Small intestine (tissue), 7 donors: Measurements from ENCODE around the gene IFT20. TPM values are rescaled to one million over a fixed set of nuclear protein-coding genes. Genes with fewer than 3 reads are reported as not detected.

ENCODE experiments used
- DNase-seq, 2 donors: peaks; one replicate each; pipeline versions ENCODE4 v3.0.0 to v3.0.0-alpha.2; 2013
- FAIRE-seq: peaks from 2 replicates; lab custom pipeline; 2012; peaks lifted over from hg19 to GRCh38; lab: Jason Lieb, UNC
- H3K27ac ChIP-seq, 3 donors: one replicate each; pipeline ENCODE4 v1.5.1; 2013; ENCODE audit warnings: low read length in 2 of 3, mild to moderate bottlenecking in 2 of 3, control low read depth in 1 of 3, inconsistent platforms in 1 of 3, low read depth in 1 of 3, moderate library complexity in 1 of 3
- H3K27me3 ChIP-seq, 3 donors: one replicate each; pipeline ENCODE4 v1.6.1; 2013; ENCODE audit warnings: low read length in 3 of 3, inconsistent platforms in 1 of 3; ENCODE audit not compliant: control insufficient read depth in 3 of 3, insufficient read depth in 3 of 3
- H3K36me3 ChIP-seq, 3 donors: one replicate each; pipeline ENCODE4 v1.6.1; 2013; ENCODE audit warnings: low read length in 3 of 3, inconsistent platforms in 1 of 3, low read depth in 1 of 3, mild to moderate bottlenecking in 1 of 3, moderate library complexity in 1 of 3; ENCODE audit not compliant: control insufficient read depth in 3 of 3, insufficient read depth in 2 of 3
- H3K4me1 ChIP-seq, 3 donors: one replicate each; pipeline ENCODE4 v1.6.1; 2013; ENCODE audit warnings: low read length in 2 of 3, inconsistent platforms in 1 of 3, low read depth in 1 of 3, mild to moderate bottlenecking in 1 of 3, moderate library complexity in 1 of 3; ENCODE audit not compliant: control insufficient read depth in 3 of 3, insufficient read depth in 2 of 3
- H3K4me3 ChIP-seq, 3 donors: one replicate each; pipeline ENCODE4 v1.5.1; 2013; ENCODE audit warnings: low read length in 3 of 3, control low read depth in 1 of 3, inconsistent platforms in 1 of 3, low read depth in 1 of 3, mild to moderate bottlenecking in 1 of 3, moderate library complexity in 1 of 3
- H3K9me3 ChIP-seq, 2 donors: one replicate each; pipeline ENCODE4 v1.6.1; 2013; ENCODE audit warnings: low read depth in 1 of 2, low read length in 1 of 2; ENCODE audit not compliant: control insufficient read depth in 2 of 2, insufficient read depth in 1 of 2
- WGBS, 3 donors: extraction: QIAGEN DNeasy Blood & Tissue Kit; methylation state at CpG; one replicate each; pipeline ENCODE4 v1.1.7; 2013; 5-methylcytosine and 5-hydroxymethylcytosine counted together
- polyA plus RNA-seq, 4 donors: library from polyadenylated mRNA; stranded (reverse) in 3 of 4; unstranded in 1 of 4; fragments of 200-250 nt in 3 of 4; fragments of 120-200 nt in 1 of 4; gene quantifications; one replicate each; pipeline versions ENCODE4 v1.2.1 to v1.2.3, GENCODE V29; 2013
- donor health status: healthy with polysubstance abuse.
- donor health status: control.
- donor health status: control.
- donor health status: Bipolar disorder and iron deficiency.
- donor health status: healthy.

The IFT20 gene
- polyA plus RNA-seq, 4 donors, result 39.3 to 135 (median 78.6) TPM

DNA sequence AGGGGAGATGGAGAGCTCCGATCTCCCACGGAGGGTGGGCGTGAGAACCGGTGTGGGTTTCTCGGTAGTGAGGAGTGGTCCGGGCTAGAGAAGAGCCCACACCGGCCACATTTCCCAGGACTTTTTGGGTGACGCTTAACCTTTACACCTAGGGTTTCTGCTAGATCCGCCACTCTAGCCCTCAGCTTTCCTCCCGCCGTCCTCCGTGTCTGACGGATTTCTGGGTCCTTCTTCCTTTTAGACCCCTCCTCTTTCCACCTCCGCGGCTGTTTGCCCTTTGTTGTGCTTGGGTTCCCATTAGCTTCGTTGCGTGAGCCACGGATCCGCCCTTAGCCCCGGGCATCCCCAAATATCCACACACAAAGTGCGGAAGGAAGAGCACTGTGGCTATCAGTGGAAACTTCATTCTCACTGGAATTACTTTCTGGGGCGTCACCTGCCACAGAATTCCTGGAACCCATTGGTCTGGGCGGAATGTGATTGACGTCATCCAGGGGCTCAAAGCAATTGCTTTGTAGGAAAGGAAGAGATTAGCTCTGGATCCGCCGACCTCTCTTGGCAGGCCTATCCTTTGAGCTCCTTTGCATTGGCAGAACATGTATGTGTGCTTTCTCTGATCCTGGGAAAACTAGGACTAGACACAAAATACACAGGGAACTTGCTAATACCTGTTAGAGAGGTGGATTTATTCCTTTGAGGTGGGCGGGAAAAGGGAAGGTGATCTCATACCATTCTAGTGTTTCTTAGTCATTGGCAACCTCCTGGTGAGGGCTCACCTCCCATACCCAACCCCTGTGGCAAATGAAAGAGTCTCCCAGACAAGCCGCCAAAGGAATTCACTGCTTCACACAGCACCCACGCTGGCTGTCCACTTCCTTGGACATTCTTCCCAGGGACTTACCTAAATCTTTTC is 943 bp upstream of the IFT20 start:
- 4 to 6% (median 6%) methylated on average over 29 of the region's 29 CpGs for WGBS, 3 donors
- DNase-seq (peak; percentile 76 to 93), FAIRE-seq (no peak)
- Histone ChIP-seq H3K9me3 (no peaks in the 10 kb centered on the region), H3K27ac (peak overlapping the region; percentile 82 to 100 (median 93)), H3K27me3 (no peaks in the 10 kb centered on the region), H3K4me1 (peaks cover 8 to 17% (median 10%) of the 10 kb centered on the region in 3 donors), H3K36me3 (peaks cover 1 to 41% (median 1%) of the 10 kb centered on the region in 3 donors), H3K4me3 (peak overlapping the region; percentile 82 to 100 (median 92))

DNA sequence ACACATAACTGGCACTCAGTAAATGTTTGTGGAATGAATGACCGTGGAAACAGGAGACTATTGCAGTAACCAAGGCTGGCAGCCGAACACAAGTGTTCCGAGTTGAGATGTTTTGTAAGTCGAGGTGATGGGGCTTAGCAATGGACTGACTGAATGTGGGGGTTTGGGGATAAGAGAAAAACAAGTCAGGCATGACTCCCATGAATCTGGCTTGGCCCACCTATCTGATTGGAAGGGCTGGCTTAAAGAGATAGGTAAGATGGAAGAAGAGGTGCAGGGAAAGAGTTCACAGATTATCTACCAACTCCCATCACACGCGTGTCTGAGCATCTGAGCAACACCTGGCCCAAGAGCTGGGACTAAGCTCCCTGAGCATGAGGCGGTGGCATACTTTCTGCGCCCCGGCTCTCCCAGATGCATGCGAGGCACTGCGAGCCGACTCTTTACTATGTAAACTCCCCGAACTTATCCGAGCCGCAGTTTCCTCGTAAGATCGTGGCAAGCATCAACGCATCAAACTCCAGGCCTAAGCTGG is 539 bp downstream of the IFT20 start:
- H3K27me3 ChIP-seq, result no peaks in the 10 kb centered on the region
- H3K36me3 ChIP-seq, result peaks cover 0 to 37% (median 2%) of the 10 kb centered on the region in 3 donors
- H3K4me1 ChIP-seq, result peaks cover 8 to 17% (median 10%) of the 10 kb centered on the region in 3 donors
- 7 to 11% (median 7%) methylated on average over 18 of the region's 18 CpGs for WGBS, 3 donors
- peak overlapping the region; percentile 69 to 92 (median 84) for H3K27ac ChIP-seq
- no peaks in the 10 kb centered on the region for H3K9me3 ChIP-seq
- DNase-seq (no peak), FAIRE-seq (no peak)
- H3K4me3 ChIP-seq, result peak overlapping the region; percentile 60 to 100 (median 94)

DNA sequence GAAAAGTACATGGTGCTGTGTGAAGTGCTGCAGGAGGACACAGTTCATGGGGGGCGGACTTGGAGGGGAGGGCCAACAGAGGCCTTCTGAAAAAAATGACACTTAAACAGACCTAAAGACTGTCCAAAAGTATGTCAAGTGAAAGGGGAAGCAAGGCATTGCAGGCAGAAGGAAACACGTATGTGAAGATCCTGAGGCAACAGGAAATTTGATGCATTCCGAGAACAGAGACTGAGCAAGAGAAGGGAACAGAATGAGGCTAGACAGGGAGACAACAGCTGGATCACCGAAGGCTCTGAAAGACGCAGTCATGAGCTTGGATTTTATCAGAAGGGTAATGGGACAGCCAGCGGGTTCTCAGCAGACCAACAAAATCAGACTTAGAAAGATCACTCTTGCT is 1.1 kb downstream of the IFT20 start:
- H3K27ac ChIP-seq, result no peak overlapping the region
- peaks cover 8 to 17% (median 10%) of the 10 kb centered on the region in 3 donors for H3K4me1 ChIP-seq
- peak overlapping the region in 2 of 3 donors; percentile 94 to 100 for H3K4me3 ChIP-seq
- no peak for DNase-seq
- 55 to 65% (median 58%) methylated on average over 6 of the region's 6 CpGs for WGBS, 3 donors
- peaks cover under 1 to 37% (median 4%) of the 10 kb centered on the region in 3 donors for H3K36me3 ChIP-seq
- no peaks in the 10 kb centered on the region for H3K9me3 ChIP-seq
- no peak for FAIRE-seq
- no peaks in the 10 kb centered on the region for H3K27me3 ChIP-seq

DNA sequence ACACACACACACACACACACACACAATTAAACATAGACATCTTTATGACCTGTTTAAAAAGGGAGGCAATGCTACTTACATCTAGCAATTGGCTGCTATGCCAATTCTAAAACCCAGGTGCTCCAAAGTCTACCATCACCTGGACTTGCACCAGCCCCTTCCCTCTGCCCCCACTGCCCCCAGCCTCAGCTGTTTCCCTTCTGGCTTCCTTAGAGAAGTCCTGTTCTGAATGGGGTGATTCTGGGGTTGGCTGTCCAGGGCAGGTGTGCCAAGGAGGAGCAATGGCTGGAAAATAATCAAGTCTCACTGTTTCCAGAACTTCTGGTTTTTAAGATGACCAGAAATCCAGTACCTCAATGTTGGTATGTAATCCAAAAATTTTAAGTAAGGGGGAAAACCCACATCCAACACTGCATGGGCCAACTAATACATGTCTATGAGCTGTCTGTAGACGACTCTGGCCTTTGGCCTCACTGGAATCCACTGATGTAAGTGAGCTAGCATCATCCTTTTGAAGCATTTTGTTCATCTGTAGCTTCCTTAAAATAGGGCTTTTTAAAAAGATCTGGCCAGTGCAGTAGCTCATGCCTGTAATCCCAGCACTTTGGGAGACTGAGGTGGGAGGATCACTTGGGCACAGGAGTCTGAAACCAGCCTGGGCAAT is 2.1 kb downstream of the IFT20 start:
- whole genome bisulfite sequencing, 3 donors, result 48 to 63% (median 57%) methylated on average over 1 of the region's 1 CpG
- no peak for FAIRE-seq
- H3K27me3 ChIP-seq, result no peaks in the 10 kb centered on the region
- peak overlapping the region in 1 of 3 donors; percentile 59 for H3K27ac ChIP-seq
- peaks cover 2 to 33% (median 7%) of the 10 kb centered on the region in 3 donors for H3K36me3 ChIP-seq
- H3K9me3 ChIP-seq, result no peaks in the 10 kb centered on the region
- no peak for DNase-seq
- H3K4me3 ChIP-seq, result no peak overlapping the region
- peaks cover 8 to 17% (median 10%) of the 10 kb centered on the region in 3 donors for H3K4me1 ChIP-seq

DNA sequence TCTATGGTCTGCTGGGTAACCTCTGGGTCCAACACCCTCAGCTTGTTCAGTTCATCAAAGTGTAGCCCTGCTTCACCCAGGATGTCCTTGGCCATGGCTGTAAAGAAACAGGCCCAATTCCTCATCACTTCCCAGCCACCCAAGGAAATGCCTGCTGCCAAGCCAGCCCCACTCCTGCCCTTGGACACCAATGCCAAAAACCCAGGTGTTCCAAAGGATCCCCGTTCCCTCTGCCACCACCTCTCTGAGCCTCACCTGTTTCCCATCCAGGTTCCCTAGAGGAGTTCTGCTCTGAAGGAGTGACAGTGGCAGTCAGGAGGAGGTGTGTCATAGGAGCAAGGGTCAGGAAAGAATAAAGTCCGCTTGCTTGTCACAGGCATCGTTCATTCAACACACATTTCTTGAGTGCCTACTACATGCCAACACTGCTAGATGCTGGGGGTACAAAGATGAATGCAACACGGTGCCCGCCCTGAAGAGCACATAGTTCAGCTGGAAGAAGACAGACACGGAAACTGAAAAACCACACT is 3.3 kb downstream of the IFT20 start:
- Histone ChIP-seq H3K27ac (peak overlapping the region in 2 of 3 donors; percentile 7 to 17), H3K9me3 (no peaks in the 10 kb centered on the region), H3K4me3 (peak overlapping the region in 1 of 3 donors; percentile 41), H3K36me3 (peaks cover 2 to 36% (median 7%) of the 10 kb centered on the region in 3 donors), H3K27me3 (no peaks in the 10 kb centered on the region), H3K4me1 (peaks cover 7 to 12% (median 8%) of the 10 kb centered on the region in 3 donors)
- WGBS, 3 donors, result 49 to 75% (median 50%) methylated on average over 6 of the region's 6 CpGs
- DNase-seq (peak; percentile 23 to 87), FAIRE-seq (no peak)

DNA sequence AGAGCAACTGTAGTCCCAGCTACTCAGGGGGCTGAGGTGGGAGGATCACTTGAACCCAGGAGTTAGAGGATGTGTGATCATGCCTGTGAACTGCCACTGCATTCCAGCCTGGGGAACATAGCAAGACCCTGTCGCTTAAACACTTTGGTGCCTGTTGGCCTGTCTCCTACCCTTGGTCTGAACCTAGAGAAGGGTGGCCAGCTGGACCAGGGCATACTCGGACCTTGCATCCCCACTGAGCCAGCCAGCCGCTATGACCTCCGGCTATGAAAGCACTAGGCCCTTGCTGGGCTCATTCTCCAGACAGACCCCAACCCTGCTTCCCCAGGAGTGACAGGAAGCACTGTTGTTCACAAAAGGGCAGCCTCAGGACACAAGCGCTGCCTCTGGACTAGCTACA is 4.6 kb downstream of the IFT20 start:
- DNase-seq, result no peak
- peaks cover 2 to 40% (median 7%) of the 10 kb centered on the region in 3 donors for H3K36me3 ChIP-seq

DNA sequence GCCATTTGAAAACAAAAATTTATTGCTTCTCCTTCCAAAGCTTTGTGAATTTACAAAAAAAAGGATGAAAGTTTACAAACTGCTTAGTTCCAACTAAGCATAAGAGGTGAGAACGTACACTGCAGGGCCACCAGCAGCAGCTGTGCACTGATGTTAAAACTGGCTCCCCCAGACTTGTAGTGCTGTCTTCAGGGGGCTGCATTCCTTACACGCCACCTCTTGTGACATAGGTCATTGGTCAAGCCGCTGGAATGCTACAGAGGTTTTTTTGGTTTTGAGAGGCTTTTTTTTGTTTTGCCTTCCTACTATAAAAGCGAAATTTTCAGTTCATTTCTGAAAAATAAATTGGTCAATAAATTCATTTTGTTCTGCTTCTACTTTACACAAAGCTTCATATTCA is 6.9 kb downstream of the IFT20 start:
- Histone ChIP-seq H3K4me3 (no peak overlapping the region), H3K9me3 (no peaks in the 10 kb centered on the region), H3K36me3 (peaks cover 2 to 40% (median 7%) of the 10 kb centered on the region in 3 donors), H3K27ac (no peak overlapping the region), H3K4me1 (peaks cover 0 to 21% (median 3%) of the 10 kb centered on the region in 3 donors), H3K27me3 (no peaks in the 10 kb centered on the region)
- FAIRE-seq, result no peak
- WGBS, 3 donors, result 72 to 85% (median 74%) methylated on average over 4 of the region's 4 CpGs
- no peak for DNase-seq

More for the DNA sequence above, 4.6 kb downstream of the IFT20 start:
- WGBS, 3 donors, result 91 to 93% (median 93%) methylated on average over 5 of the region's 5 CpGs
- H3K4me1 ChIP-seq, result peaks cover 0 to 9% (median 3%) of the 10 kb centered on the region in 3 donors
- FAIRE-seq, result no peak
- H3K9me3 ChIP-seq, result no peaks in the 10 kb centered on the region
- H3K27me3 ChIP-seq, result no peaks in the 10 kb centered on the region
- H3K27ac ChIP-seq, result no peak overlapping the region
- H3K4me3 ChIP-seq, result no peak overlapping the region

DNA sequence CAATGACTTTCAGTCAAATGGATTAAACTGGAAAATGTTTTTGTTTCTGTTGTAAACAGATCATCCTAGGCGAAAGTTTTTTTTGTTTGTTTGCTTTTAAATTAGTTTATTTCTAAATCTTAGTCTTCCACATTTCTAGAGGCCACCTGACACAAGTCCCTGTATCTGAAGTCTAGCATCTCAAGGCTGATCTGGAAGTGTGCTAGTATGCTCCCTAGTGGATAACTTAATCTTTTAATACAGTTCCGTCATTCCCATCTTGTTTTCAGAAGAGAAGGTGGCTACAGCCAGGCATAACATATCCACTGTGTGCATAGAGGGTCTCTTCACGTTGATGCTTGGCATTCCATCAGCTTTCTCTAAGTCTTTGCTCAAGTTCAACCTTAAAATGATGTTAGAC is 7.6 kb downstream of the IFT20 start:
- H3K27ac ChIP-seq, result no peak overlapping the region
- no peak for FAIRE-seq
- peaks cover 0 to 21% (median 3%) of the 10 kb centered on the region in 3 donors for H3K4me1 ChIP-seq
- H3K27me3 ChIP-seq, result no peaks in the 10 kb centered on the region
- peaks cover 2 to 37% (median 7%) of the 10 kb centered on the region in 3 donors for H3K36me3 ChIP-seq
- no peaks in the 10 kb centered on the region for H3K9me3 ChIP-seq
- no peak overlapping the region for H3K4me3 ChIP-seq
- no peak for DNase-seq
- WGBS, 3 donors, result 72 to 77% (median 73%) methylated on average over 3 of the region's 3 CpGs
